Inferior parietal cortex (tissue), 1 donor: Measurements from ENCODE around the gene CST4.
"Not testable (repeated sequence)": the region's sequence is repeated elsewhere in the genome, so short reads cannot be mapped to it uniquely, and the experiment has no call there.

Source experiments
- DNase-seq: peaks from one replicate; pipeline ENCODE4 v3.0.0-alpha.2; 2016; ENCODE audit errors: extremely low spot score

The CST4 gene

GRCh38 chr20:23687986-23688385 is 852 bp downstream of the CST4 start:
- no peak for DNase-seq

GRCh38 chr20:23686046-23686750 is 2.6 kb downstream of the CST4 start:
- no peak for DNase-seq

GRCh38 chr20:23685529-23685896 is 3.3 kb downstream of the CST4 start:
- not testable (repeated sequence) for DNase-seq

- no peak for DNase-seq
Measured at GRCh38 chr20:23684261-23684660, 4.6 kb downstream of the CST4 start.

GRCh38 chr20:23683807-23684206 is 5.0 kb downstream of the CST4 start:
- no peak for DNase-seq

GRCh38 chr20:23683281-23683680 is 5.6 kb downstream of the CST4 start:
- no peak for DNase-seq

GRCh38 chr20:23680146-23680545 is 8.7 kb downstream of the CST4 start:
- DNase-seq: no peak

- DNase-seq: no peak
Measured at GRCh38 chr20:23679133-23680092, 9.4 kb downstream of the CST4 start.

- DNase-seq: no peak
Measured at GRCh38 chr20:23673209-23673608, 15.6 kb downstream of the CST4 start.

GRCh38 chr20:23672158-23672557 is 16.7 kb downstream of the CST4 start:
- no peak for DNase-seq

GRCh38 chr20:23671479-23671878 is 17.4 kb downstream of the CST4 start:
- no peak for DNase-seq

GRCh38 chr20:23670361-23670760 is 18.5 kb downstream of the CST4 start:
- DNase-seq: no peak

- no peak for DNase-seq
Measured at GRCh38 chr20:23669866-23670265, 19.0 kb downstream of the CST4 start.

- no peak for DNase-seq
Measured at GRCh38 chr20:23669327-23669726, 19.5 kb downstream of the CST4 start.

GRCh38 chr20:23668477-23668951 is 20.3 kb downstream of the CST4 start:
- peak; percentile 68 for DNase-seq

- no peak for DNase-seq
Measured at GRCh38 chr20:23667666-23668065, 21.2 kb downstream of the CST4 start.

- no peak for DNase-seq
Measured at GRCh38 chr20:23666698-23667097, 22.1 kb downstream of the CST4 start.

- DNase-seq: no peak
Measured at GRCh38 chr20:23666189-23666588, 22.6 kb downstream of the CST4 start.

- DNase-seq: no peak
Measured at GRCh38 chr20:23664954-23665353, 23.9 kb downstream of the CST4 start.

- not testable (repeated sequence) for DNase-seq
Measured at GRCh38 chr20:23664046-23664445, 24.8 kb downstream of the CST4 start.

GRCh38 chr20:23663180-23663579 is 25.7 kb downstream of the CST4 start:
- DNase-seq: no peak

GRCh38 chr20:23662276-23662870 is 26.5 kb downstream of the CST4 start:
- no peak for DNase-seq
